Ovary (tissue), 3 donors: Measurements from ENCODE around the gene ITPR2.

Experiments used
- POLR2A ChIP-seq: fragments of 450-650 bp; IDR thresholded peaks from one replicate; pipeline ENCODE4 v1.6.1; 2017; ENCODE audit warnings: antibody characterized with exemption, mild to moderate bottlenecking, moderate library complexity
- TF ChIP-seq, protein P1 (sequence below), 3 donors: fragments of 450-650 bp in 2 of 3; fragments of 200-600 bp in 1 of 3; IDR thresholded peaks; one replicate each; pipeline versions ENCODE4 v1.5.1 to v1.8.0; 2016 to 2022; ENCODE audit warnings: antibody characterized with exemption in 3 of 3, mild to moderate bottlenecking in 1 of 3
- donor health status: DM: no; HTN: no; CAD: no.

DNA sequence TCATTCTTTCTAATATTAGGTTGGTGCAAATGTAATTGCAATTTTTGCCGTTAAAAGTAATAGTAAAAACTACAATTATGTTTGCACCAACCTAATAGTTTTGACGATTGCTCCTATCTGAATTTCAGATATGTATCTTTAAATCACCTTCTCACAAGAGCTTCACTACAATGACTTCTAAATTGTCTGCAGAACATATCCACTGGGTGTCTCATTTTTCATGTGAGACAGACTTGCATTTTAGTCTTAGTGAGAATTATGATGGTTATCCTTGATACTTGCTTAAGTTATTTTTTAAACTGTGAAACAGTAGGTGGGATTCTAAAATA, 84.6 kb downstream of the ITPR2 start:
- no peak for TF ChIP-seq POLR2A
- TF ChIP-seq, protein P1, sequence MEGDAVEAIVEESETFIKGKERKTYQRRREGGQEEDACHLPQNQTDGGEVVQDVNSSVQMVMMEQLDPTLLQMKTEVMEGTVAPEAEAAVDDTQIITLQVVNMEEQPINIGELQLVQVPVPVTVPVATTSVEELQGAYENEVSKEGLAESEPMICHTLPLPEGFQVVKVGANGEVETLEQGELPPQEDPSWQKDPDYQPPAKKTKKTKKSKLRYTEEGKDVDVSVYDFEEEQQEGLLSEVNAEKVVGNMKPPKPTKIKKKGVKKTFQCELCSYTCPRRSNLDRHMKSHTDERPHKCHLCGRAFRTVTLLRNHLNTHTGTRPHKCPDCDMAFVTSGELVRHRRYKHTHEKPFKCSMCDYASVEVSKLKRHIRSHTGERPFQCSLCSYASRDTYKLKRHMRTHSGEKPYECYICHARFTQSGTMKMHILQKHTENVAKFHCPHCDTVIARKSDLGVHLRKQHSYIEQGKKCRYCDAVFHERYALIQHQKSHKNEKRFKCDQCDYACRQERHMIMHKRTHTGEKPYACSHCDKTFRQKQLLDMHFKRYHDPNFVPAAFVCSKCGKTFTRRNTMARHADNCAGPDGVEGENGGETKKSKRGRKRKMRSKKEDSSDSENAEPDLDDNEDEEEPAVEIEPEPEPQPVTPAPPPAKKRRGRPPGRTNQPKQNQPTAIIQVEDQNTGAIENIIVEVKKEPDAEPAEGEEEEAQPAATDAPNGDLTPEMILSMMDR (IDR thresholded peaks at IDR 0.05): no peak
